ENCODE results near the gene SMPD3. TPM values are rescaled to one million over a fixed set of nuclear protein-coding genes. Genes with fewer than 3 reads are reported as not detected.

The SMPD3 gene
- total and polyA plus RNA-seq, 8 donors, result 0.83 to 5.5 (median 2.2) TPM

- Histone ChIP-seq H3K4me1 (no peaks in the 10 kb centered on the region), H3K27me3 (no peaks in the 10 kb centered on the region), H3K4me3 (no peak overlapping the region), H3K36me3 (peaks cover 0 to 40% (median 16%) of the 10 kb centered on the region in 3 donors), H3K9me3 (no peaks in the 10 kb centered on the region), H3K27ac (no peak overlapping the region)
- ATAC-seq, result no peak
- 84 to 89% methylated on average over 9 of the region's 9 CpGs for WGBS, 2 donors
- FAIRE-seq, result no peak
- intact Hi-C loops (cut with DNase I), result no loop called here
- TF ChIP-seq CTCF (IDR thresholded peaks at IDR 0.05), result no peak
- DNase-seq, result peak in 1 of 6 donors; percentile 53
These were observed 90.8 kb downstream of the SMPD3 start for GRCh38 chr16:68357521-68357922.

GRCh38 chr16:68356919-68357286 lies 91.4 kb downstream of the SMPD3 start:
- intact Hi-C loops (cut with DNase I), result no loop called here
- Histone ChIP-seq H3K4me1 (no peaks in the 10 kb centered on the region), H3K27me3 (no peaks in the 10 kb centered on the region), H3K27ac (no peak overlapping the region), H3K4me3 (no peak overlapping the region), H3K9me3 (no peaks in the 10 kb centered on the region), H3K36me3 (peaks cover 0 to 40% (median 16%) of the 10 kb centered on the region in 3 donors)
- 89 to 96% methylated on average over 5 of the region's 5 CpGs for WGBS, 2 donors
- no peak for ATAC-seq
- no peak for DNase-seq
- TF ChIP-seq CTCF (IDR thresholded peaks at IDR 0.05), result no peak
- FAIRE-seq, result no peak

- H3K4me3 ChIP-seq, result no peak overlapping the region
- DNase-seq, result peak in 1 of 6 donors; percentile 75
- intact Hi-C loops (cut with DNase I), result no loop called here
These were observed 91.9 kb downstream of the SMPD3 start for GRCh38 chr16:68356249-68356918.

GRCh38 chr16:68355447-68356248 lies 92.7 kb downstream of the SMPD3 start:
- Histone ChIP-seq H3K27me3 (no peaks in the 10 kb centered on the region), H3K27ac (no peak overlapping the region), H3K9me3 (no peaks in the 10 kb centered on the region), H3K4me1 (no peaks in the 10 kb centered on the region), H3K36me3 (peaks cover 0 to 40% (median 16%) of the 10 kb centered on the region in 3 donors), H3K4me3 (no peak overlapping the region)
- DNase-seq (peak in 1 of 6 donors; percentile 58), ATAC-seq (no peak), FAIRE-seq (no peak)
- TF ChIP-seq CTCF (IDR thresholded peaks at IDR 0.05), result no peak
- WGBS, 2 donors, result 87 to 88% methylated on average over 26 to 28 of the region's 28 CpGs
- intact Hi-C loops (cut with DNase I), result no loop called here

More at GRCh38 chr16:68356249-68356918, 91.9 kb downstream of the SMPD3 start:
- Histone ChIP-seq H3K4me1 (no peaks in the 10 kb centered on the region), H3K36me3 (peaks cover 0 to 40% (median 16%) of the 10 kb centered on the region in 3 donors), H3K9me3 (no peaks in the 10 kb centered on the region), H3K27me3 (no peaks in the 10 kb centered on the region), H3K27ac (no peak overlapping the region)
- FAIRE-seq (no peak), ATAC-seq (peak in 1 of 4 donors; percentile 37)
- TF ChIP-seq CTCF (IDR thresholded peaks at IDR 0.05), result no peak
- 85 to 91% methylated on average over 28 of the region's 28 CpGs for WGBS, 2 donors
